Activated T-cell treated with anti-CD3 and anti-CD28 coated beads, Interleukin-2, amount 50 U/mL, for 24 hours (primary cell): ENCODE results near the gene GCG.

Experiments
- DNase-seq: peaks from one replicate; pipeline ENCODE4 v3.0.0-alpha.2; 2020
- H3K27ac Mint-ChIP-seq: 2 replicates; pipeline ENCODE4 v1.8.0; 2020; ENCODE audit warnings: mild to moderate bottlenecking, mixed read lengths
- H3K27me3 Mint-ChIP-seq: 2 replicates; pipeline ENCODE4 v1.8.0; 2020; ENCODE audit warnings: mixed read lengths
- H3K36me3 Mint-ChIP-seq: 2 replicates; pipeline ENCODE4 v1.8.0; 2020; ENCODE audit warnings: low read depth, mixed read lengths
- H3K4me1 Mint-ChIP-seq: 2 replicates; pipeline ENCODE4 v1.8.0; 2020; ENCODE audit warnings: low read depth, mixed read lengths
- H3K4me3 Mint-ChIP-seq: 2 replicates; pipeline ENCODE4 v1.8.0; 2020; ENCODE audit warnings: mild to moderate bottlenecking, moderate library complexity, mixed read lengths
- H3K9me3 Mint-ChIP-seq: 2 replicates; pipeline ENCODE4 v1.8.0; 2020; ENCODE audit warnings: mixed read lengths

GCG gene

DNA sequence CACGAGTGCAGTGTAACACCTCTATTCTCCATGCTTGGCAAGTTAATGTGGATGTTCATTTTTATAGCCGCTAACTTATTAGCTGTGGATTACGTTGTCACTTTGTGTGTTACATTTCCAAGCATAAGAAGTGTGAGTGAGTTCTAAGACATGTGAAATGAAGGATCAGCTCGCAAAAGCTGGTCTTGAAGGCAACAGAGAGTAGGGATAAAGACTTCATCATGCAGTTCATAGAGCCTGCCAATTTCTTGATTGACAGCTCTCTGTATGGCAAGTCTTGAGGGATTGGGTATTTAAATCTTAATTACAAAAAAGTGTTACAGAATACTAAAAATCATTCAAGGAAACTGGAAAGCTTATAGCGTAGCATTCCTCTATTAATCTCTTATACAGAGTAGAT is 52.2 kb downstream of the GCG start:
- no peaks in the 10 kb centered on the region for H3K27me3 Mint-ChIP-seq
- H3K36me3 Mint-ChIP-seq = no peaks in the 10 kb centered on the region
- no peaks in the 10 kb centered on the region for H3K9me3 Mint-ChIP-seq
- peaks cover 2% of the 10 kb centered on the region for H3K4me1 Mint-ChIP-seq
- no peak overlapping the region for H3K4me3 Mint-ChIP-seq
- no peak overlapping the region for H3K27ac Mint-ChIP-seq
- no peak for DNase-seq
